ENCODE data around the gene LRRC32. TPM values are rescaled to one million over a fixed set of nuclear protein-coding genes. Genes with fewer than 3 reads are reported as not detected.

LRRC32 gene
- total and polyA plus RNA-seq, 2 of the 4 experiments (the other 2 are of a cell fraction), result 5.2 to 13.7 TPM

DNA sequence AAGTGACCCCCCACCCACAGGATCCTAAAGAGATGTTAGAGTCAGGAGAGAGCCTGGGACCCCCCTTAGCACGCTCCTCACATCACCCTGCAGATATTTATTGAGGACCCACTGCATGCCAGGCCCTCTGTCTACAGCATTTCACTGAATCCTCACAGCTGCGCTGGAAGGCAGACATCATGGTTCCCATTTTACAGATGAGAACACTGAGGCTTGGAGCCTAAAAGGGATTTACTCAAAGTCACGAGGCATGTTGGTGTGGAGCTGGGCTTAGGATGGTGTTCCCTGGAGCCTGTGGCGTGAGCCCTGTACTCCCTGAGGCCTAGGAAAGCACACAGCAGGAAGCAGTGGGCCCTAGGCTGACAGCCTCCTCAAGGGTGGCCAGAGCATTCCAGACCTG, 39.2 kb upstream of the LRRC32 start:
- ChIA-PET POLR2A (ENCODE audit: unreplicated experiment) (no interaction called here), CTCF (no interaction called here)
- no peak overlapping the region for H3K9ac ChIP-seq (ENCODE audit: low read depth, low read length)
- no peak overlapping the region for H2BK120ac ChIP-seq (ENCODE audit: low read depth, low read length)
- ATAC-seq (ENCODE audit: low read depth), result no peak
- no peak for TF ChIP-seq ELK1 (IDR thresholded peaks at IDR 0.05; ENCODE audit: borderline replicate concordance, low read depth, low read length)
- TF ChIP-seq MAZ (IDR thresholded peaks at IDR 0.05; ENCODE audit: borderline replicate concordance, low read depth, low read length), result no peak
- no peak for TF ChIP-seq MXI1 (IDR thresholded peaks at IDR 0.05; ENCODE audit: borderline replicate concordance, low read depth, low read length)
- TF ChIP-seq FOS (IDR thresholded peaks at IDR 0.05; ENCODE audit: low read depth, low read length), result no peak
- TF ChIP-seq, protein P1, sequence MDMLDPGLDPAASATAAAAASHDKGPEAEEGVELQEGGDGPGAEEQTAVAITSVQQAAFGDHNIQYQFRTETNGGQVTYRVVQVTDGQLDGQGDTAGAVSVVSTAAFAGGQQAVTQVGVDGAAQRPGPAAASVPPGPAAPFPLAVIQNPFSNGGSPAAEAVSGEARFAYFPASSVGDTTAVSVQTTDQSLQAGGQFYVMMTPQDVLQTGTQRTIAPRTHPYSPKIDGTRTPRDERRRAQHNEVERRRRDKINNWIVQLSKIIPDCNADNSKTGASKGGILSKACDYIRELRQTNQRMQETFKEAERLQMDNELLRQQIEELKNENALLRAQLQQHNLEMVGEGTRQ (IDR thresholded peaks at IDR 0.05; ENCODE audit: low read depth, low read length), result no peak
- no peak for TF ChIP-seq CEBPB (IDR thresholded peaks at IDR 0.05; ENCODE audit: low read depth, low read length)
- TF ChIP-seq SMC3 (IDR thresholded peaks at IDR 0.05; ENCODE audit: low read depth, low read length), result no peak
- TF ChIP-seq POLR2A (IDR thresholded peaks at IDR 0.05; ENCODE audit: low read depth, low read length), result no peak
- TF ChIP-seq CHD1 (IDR thresholded peaks at IDR 0.05; ENCODE audit: low read depth, low read length), result no peak
- TF ChIP-seq NFE2L2 (IDR thresholded peaks at IDR 0.05; ENCODE audit: low read depth, low read length), result no peak
- no peak for TF ChIP-seq RCOR1 (IDR thresholded peaks at IDR 0.05; ENCODE audit: insufficient replicate concordance, low read length)
- no peak for TF ChIP-seq BHLHE40 (IDR thresholded peaks at IDR 0.05; ENCODE audit: low read depth, low read length)
- H3K36me3 ChIP-seq (ENCODE audit: control insufficient read depth, insufficient read depth, low read length), result no peaks in the 10 kb centered on the region
- H3K4me1 ChIP-seq (ENCODE audit: control insufficient read depth, insufficient read depth, low read length), result no peaks in the 10 kb centered on the region
- no peaks in the 10 kb centered on the region for H3K79me1 ChIP-seq (ENCODE audit: low read depth in 1 of 2, low read length in 2 of 2)
- no peaks in the 10 kb centered on the region; the same call in 1 of the 2 replicates for H3K9me3 ChIP-seq (ENCODE audit: control insufficient read depth, insufficient read depth, low read length)
- peaks cover 30% of the 10 kb centered on the region for H3K27me3 ChIP-seq (ENCODE audit: control insufficient read depth, insufficient read depth, low read length)
- no peak for DNase-seq
- H3K4ac ChIP-seq (ENCODE audit: low read depth, low read length), result no peak overlapping the region
- H2BK20ac ChIP-seq (ENCODE audit: low read depth, low read length), result no peak overlapping the region
- no peak overlapping the region for H3K18ac ChIP-seq (ENCODE audit: low read depth, low read length)
- no peak overlapping the region for H4K91ac ChIP-seq (ENCODE audit: insufficient read depth, low read depth, low read length)
- no peak overlapping the region for H2AFZ ChIP-seq (replicated peaks; ENCODE audit: low read length, poor library complexity)
- H3K14ac ChIP-seq (replicated peaks; ENCODE audit: low read depth, low read length), result no peak overlapping the region
- H3K4me2 ChIP-seq (ENCODE audit: low read depth, low read length), result no peak overlapping the region
- H2AK9ac ChIP-seq (replicated peaks; ENCODE audit: low read depth, low read length, poor library complexity), result no peak overlapping the region
- no peaks in the 10 kb centered on the region; the same call in none of the 2 replicates for H3K9me1 ChIP-seq (ENCODE audit: insufficient read depth, low read length)
- H3K27ac ChIP-seq (ENCODE audit: insufficient read depth, low read length), result no peak overlapping the region
- H3K56ac ChIP-seq (ENCODE audit: extremely low read depth, insufficient read depth, low read length), result no peak overlapping the region
- H2AK5ac ChIP-seq (ENCODE audit: low read depth, low read length), result no peak overlapping the region
- no peak overlapping the region for H3K4me3 ChIP-seq (ENCODE audit: insufficient read depth, low read depth, low read length)
- no peak overlapping the region for H3K23ac ChIP-seq (ENCODE audit: low read depth, low read length)
- no peak overlapping the region for H2BK15ac ChIP-seq (ENCODE audit: low read depth, low read length)
- H4K20me1 ChIP-seq (ENCODE audit: insufficient read depth, low read length), result no peaks in the 10 kb centered on the region
- dilution Hi-C loops (cut with HindIII; ENCODE audit: low sequenced_read_pairs, unreplicated experiment), result no loop called here
- intact Hi-C loops (cut with micrococcal nuclease), result no loop called here
- no peak overlapping the region for H4K5ac ChIP-seq (ENCODE audit: low read depth, low read length)
- H2BK5ac ChIP-seq (ENCODE audit: low read depth, low read length, poor library complexity, severe bottlenecking), result no peak overlapping the region
- BruUV-seq (replicated peaks), result no TSS peak
- H4K8ac ChIP-seq (ENCODE audit: low read depth in 2 of 2, low read length in 2 of 2), result no peak overlapping the region
- WGBS, 2 experiments (ENCODE audit: extremely low coverage in 2 of 2, insufficient read length in 1 of 2), result no CpG with 5 or more reads among the region's 4 CpGs
- in situ Hi-C loops (cut with MboI; ENCODE audit: low sequenced_read_pairs), result no loop called here

All from IMR-90 (cell line).